ENCODE results near the gene TMEM255B. TPM values are rescaled to one million over a fixed set of nuclear protein-coding genes. Genes with fewer than 3 reads are reported as not detected.
A peak's percentile ranks its signal among the peaks of the same experiment; 100 is the strongest.
"Not testable (repeated sequence)": the region's sequence is repeated elsewhere in the genome, so short reads cannot be mapped to it uniquely, and the experiment has no call there.

The TMEM255B gene
- polyA plus RNA-seq (ENCODE audit: insufficient read length in 4 of 4): 1 to 10 TPM; 2.9 to 9.4 (median 6.1) TPM

DNA sequence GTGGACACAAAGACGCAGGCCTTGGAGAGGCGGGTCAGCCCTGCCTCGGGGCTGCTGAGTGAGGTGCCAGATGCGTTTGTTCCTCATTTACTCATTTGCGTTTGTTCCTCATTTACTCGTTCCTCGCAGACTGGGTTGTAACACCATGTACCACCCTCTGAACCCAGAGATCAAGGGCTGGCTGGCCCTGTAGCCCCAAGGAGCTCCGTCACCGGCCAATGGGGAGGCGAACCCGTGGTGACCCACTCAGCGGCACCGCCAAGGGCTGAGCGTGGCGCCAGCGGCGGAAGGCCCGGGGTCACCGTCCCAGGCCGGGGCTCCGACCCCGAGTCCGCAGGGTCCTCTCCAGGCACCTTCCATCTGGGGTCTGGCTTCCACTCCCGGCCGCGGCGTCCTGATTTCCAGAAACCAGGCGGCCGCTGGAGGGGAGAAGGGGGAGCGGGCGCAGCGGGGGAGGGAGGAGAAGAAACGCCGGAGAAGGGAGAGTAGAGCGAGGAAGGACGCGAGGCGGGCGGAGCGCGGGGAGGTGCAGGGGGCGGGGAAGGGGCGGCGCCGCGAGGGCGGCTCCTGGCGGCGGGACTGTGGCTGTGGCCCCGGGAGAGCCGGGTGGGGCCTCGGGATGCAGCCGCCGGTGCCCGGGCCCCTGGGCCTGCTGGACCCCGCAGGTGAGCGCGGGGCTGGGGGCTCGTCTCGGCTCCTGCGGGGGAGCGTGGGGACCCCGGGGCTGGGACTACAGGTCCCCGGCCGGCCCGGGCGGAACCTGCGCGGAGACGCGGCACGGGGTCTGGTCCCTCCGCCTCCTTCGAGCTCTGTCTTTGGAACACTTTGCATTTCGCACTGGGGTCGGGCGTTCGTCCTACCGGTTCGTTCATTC lies at the start of gene TMEM255B:
Gene TMEM255B (plus strand): TSS at position 576 of the 874 bp plus-strand sequence. CDS start 44 bp downstream, at position 620.
- DNase-seq (ENCODE audit: low read depth in 4 of 4, low spot score in 3 of 4): peak in 1 of 4 donors; percentile 54

DNA sequence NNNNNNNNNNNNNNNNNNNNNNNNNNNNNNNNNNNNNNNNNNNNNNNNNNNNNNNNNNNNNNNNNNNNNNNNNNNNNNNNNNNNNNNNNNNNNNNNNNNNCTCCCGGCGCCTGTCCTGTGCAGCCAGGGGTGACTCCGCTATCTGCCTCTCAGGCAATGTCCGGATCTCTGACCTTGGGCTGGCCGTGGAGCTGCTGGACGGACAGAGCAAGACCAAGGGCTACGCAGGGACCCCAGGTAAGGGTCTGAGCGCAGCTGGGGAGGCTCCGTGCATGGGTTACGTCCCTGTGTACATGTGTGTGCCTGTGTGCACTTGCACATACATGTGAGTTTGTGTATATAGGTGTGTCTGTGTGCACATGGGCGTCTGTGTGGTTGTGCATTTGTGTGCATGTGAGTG lies 36.1 kb upstream of the TMEM255B start:
- no peak for DNase-seq (ENCODE audit: low read depth in 4 of 4, low spot score in 3 of 4)

DNA sequence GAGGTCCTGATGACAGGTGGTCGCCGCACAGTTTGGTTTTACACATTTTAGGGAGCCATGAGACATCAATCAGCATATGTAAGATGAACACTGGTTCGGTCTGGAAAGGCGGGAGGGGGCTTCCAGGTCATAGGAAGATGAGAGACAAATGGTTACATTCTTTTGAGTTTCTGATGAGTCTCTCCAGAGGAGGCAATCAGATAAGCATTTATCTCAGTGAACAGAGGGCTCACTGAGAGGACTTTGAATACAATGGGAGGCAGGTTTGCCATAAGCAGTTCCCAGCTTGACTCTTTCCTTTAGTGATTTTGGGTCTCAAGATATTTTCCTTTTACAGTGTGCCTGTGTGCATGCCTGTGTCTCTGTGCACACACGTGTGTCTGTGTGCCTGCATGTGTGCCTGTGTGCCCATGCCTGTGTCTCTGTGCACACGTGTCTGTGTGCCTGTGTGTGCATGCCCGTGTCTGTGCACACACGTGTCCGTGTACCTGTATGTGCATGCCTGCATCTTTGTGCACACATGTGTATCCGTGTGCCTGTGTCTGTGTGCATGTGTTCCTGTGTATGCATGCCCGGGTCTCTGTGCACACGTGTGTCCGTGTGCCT lies 35.5 kb upstream of the TMEM255B start:
- no peak for DNase-seq (ENCODE audit: low read depth in 4 of 4, low spot score in 3 of 4)

DNA sequence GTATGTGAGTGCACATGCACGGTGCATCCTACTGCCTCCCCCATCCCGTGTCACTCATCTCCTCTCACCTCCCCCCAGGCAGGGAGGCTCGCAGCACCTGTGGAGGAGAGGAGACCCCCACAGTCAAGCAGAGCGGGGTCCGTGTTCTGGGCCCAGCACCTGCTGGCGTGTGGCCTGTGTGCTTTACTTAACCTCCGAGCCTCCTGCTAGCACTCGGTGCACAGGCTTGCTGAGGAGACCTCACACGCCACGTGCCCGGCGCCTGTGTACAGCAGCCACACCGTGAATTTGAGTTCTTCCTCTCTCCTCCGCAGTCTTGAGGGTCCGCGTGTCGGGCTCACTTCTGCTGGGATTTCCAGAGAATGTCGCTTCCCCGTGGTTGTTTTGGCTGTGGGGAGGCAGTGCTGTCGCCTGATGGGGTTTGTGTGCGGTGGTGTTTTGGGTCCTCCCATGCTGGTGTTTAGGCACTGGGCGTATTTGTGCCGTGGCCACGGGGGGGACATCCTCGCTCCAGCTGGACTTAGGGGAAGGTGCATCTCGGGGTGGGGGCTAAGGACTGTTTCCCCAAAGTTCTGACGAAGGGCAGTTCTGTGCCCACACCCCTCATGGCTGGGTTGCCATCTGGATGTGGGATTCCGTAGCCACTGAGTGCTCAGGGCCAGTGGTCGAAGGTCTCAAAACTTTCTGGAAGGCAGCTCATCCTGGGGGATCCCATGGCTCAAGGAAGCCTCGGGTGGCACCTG lies 34.8 kb upstream of the TMEM255B start:
- DNase-seq (ENCODE audit: low read depth in 4 of 4, low spot score in 3 of 4): no peak

DNA sequence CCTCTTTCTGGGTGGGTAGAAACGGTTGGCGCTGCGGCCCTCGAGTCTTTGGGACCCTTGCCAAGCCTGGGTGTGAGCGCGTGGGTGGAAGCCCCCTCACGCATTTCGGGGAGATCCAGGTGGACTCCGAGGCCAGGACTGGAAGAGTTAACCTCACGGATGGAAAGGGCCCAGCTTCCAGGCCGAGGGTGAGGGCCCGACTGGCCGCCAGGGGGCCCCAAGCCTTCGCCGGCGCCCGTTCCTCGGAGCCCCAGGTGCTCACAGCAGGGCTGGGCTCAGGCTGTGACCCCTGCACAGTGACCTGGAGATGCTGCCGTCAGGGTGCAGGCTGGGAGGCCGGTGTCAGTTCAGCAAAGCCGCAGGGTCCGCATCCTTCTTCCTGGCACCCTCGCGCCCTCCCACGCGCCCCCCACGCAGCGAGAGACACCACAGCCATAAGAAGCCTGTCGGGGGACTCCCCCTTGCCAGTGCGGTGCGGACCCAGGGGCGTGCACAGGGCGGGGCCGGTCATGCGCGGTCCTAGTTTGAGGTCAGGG lies 34.2 kb upstream of the TMEM255B start:
- peak; percentile 37 to 66 (median 51) for DNase-seq (ENCODE audit: low read depth in 4 of 4, low spot score in 3 of 4)

DNA sequence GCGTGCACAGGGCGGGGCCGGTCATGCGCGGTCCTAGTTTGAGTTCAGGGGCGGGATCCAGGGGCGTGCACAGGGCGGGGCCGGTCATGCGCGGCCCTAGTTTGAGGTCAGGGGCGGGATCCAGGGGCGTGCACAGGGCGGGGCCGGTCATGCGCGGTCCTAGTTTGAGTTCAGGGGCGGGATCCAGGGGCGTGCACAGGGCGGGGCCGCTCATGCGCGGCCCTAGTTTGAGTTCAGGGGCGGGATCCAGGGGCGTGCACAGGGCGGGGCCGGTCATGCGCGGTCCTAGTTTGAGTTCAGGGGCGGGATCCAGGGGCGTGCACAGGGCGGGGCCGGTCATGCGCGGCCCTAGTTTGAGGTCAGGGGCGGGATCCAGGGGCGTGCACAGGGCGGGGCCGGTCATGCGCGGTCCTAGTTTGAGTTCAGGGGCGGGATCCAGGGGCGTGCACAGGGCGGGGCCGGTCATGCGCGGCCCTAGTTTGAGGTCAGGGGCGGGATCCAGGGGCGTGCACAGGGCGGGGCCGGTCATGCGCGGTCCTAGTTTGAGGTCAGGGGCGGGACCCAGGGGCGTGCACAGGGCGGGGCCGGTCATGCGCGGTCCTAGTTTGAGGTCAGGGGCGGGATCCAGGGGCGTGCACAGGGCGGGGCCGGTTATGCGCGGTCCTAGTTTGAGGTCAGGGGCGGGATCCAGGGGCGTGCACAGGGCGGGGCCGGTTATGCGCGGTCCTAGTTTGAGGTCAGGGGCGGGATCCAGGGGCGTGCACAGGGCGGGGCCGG lies 33.5 kb upstream of the TMEM255B start:
- not testable (repeated sequence) for DNase-seq (ENCODE audit: low read depth in 4 of 4, low spot score in 3 of 4)

DNA sequence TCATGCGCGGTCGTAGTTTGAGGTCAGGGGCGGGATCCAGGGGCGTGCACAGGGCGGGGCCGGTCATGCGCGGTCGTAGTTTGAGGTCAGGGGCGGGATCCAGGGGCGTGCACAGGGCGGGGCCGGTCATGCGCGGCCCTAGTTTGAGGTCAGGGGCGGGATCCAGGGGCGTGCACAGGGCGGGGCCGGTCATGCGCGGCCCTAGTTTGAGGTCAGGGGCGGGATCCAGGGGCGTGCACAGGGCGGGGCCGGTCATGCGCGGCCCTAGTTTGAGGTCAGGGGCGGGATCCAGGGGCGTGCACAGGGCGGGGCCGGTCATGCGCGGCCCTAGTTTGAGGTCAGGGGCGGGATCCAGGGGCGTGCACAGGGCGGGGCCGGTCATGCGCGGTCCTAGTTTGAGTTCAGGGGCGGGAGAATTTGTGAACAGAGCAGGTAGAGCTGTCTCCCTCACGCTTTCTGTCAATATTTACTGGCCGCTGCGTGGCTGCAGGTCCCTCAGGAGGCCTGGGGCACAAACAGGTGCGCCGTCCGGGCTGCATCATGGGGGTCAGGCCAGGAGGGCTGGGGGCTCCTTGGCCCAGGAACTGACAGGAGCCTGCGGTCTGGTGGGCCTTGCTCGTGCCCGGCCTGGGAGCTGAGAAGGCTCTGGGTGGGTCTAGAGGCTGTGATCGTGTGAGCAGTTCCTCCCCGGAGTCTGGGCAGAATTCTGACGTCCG lies 32.8 kb upstream of the TMEM255B start:
- not testable (repeated sequence) for DNase-seq (ENCODE audit: low read depth in 4 of 4, low spot score in 3 of 4)

DNA sequence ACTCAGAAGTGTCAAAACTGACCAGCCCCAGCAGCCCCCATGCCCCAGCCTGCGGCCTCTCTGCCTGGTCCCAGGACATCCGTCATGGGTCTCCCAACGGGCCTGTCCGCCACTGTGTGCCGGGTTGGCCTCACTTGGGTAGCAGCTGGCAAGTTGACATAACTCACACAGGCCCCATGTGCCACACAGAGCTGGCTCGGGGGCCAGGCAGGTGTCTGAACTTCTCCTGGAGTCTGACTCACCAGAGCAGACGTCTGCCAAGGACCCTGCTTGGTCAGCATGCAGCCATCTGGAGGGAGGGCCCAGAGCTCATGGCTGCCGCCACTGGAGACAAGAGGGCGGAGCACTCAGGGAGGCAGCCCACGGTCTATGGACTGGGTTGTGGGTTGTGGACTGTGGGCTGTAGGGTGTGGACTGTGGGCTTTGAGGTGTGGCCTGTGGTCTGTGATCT lies 32.0 kb upstream of the TMEM255B start:
- no peak for DNase-seq (ENCODE audit: low read depth in 4 of 4, low spot score in 3 of 4)

DNA sequence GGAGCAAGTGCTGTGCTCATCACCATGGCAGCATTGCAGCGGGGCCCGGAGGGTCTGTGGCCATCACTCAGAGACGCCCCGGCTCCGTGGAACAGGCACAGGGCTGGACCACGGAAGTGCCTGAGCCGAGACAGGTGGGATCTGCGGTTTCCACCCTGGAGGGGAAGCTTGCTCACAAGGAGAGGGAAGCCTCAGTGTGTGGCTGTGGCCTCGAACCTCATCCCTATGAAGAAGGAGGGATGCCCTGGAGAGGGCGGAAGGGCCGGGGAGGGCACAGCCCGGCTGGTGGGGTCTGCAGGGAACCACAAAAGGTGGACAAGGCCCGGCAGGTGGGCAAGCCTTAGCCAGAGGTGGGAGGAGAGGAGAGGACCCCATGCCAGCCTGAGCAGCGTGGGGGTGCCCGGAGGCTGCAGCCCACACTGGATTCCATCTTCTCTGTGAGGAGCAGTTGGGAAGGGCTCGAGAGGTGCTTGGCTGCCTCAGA lies 30.4 kb upstream of the TMEM255B start:
- DNase-seq (ENCODE audit: low read depth in 4 of 4, low spot score in 3 of 4): no peak

DNA sequence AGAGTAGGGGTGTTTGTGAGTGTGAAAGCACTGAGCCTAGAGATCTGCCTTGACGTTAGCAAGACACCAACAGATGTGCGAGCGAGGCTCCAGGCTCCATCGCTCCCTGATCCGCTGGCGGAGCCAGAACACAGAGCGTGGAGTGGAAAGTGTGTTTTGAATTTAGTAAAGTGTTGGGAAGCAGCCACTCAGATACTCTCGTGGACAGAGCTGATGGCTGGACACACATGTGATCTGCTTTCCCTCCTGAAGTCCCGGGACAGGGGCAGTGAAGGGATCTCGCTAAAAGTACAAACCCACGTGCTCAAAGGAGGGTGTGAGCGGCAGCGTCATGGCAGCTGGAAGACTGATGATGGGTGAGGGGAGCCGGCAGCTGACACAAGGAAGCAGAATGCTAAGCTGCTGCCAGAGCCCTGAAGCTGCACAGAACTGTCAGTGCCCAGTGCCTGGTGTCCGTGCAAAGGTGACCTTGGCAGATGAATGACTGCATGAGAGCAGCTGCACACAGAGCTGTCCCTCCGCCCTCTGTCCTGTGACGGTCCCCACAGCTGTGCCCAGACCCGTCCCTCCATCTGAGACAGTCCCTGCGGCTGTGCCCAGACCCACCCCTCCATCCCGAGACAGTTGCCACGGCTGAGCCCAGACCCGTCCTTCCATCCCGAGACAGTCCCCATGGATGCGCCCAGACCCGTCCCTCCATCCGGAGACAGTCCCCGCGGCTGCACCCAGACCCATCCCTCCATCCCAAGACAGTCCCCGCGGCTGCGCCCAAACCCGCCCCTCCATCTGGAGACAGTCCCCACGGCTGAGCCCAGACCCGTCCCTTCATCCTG lies 29.6 kb upstream of the TMEM255B start:
- DNase-seq (ENCODE audit: low read depth in 4 of 4, low spot score in 3 of 4): no peak

DNA sequence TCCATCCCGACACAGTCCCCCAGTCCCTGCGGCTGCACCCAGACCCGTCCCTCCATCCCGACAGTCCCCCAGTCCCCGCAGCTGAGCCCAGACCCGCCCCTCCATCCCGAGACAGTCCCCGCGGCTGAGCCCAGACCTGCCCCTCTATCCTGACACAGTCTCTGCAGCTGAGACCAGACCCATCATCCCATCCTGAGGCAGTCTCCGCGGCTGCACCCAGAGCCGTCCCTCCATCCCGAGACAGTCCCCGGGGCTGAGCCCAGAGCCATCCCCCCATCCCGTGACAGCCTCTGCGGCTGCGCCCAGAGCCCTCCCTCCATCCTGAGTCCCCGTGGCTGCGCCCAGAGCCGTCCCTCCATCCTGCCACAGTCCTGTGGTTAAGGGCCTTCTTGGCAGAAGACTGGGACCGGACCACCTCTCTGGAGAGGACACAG lies 28.8 kb upstream of the TMEM255B start:
- DNase-seq (ENCODE audit: low read depth in 4 of 4, low spot score in 3 of 4): no peak

DNA sequence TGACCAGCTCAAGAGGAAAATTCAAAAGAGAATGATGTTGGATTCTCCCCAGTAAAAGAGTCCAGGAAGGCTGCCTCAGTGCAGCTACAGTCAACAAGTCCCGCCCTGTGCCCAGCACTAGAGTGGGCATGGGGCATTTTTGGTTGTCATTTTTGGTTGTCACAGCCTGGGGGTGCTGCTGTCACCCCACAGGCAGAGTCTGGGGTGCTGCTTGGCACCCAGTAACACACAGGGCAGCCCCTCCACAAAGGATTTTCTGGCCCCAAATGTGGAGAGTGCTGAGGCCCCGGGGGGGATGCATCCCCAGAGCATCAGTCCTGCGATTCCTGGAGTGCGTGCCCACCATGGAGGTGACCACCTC lies 28.2 kb upstream of the TMEM255B start:
- DNase-seq (ENCODE audit: low read depth in 4 of 4, low spot score in 3 of 4): no peak

DNA sequence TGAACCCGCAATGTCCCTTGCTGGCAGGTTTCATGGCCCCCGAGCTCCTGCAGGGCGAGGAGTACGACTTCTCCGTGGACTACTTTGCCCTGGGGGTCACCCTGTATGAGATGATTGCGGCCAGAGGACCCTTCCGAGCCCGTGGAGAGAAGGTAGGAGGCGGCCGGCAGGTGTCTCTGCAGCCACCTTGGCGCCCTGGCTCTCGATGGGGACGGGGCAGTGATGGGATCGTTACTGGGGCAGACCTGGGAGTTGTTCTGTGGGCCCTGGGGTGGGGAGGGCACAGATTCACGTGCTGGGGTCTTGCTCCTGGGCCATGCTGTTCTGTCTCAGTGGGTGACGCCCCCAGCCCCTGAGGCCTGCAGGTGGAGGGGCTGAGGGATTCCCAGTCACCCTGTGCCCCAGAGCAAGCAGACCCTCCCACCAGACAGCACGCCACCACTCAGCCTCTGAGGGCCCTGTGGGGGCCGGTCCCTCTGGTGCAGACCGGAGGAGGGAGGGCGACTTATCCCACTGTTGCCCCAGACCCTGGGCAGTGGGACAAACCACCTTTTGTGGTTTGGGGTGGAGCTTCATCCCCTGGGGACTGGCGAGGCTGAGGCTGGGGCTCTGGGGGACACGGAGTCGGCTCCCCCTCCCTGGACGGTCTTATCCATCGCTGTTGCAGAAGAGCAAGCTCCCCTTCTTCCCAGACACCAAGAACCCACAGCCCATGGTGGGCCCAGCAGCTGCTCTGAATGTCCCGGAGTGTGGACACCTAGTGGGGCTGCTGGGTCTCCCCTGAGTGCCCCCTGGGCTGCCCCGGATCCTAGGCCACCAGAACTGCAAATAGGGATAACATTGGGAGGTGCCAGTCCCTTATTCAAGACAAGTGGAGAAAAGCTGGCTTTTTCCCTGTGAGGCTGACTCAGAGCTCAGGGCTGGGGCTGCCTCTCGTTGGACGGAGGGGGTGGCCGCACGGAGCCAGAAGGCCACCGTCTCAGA lies 27.5 kb upstream of the TMEM255B start:
- DNase-seq (ENCODE audit: low read depth in 4 of 4, low spot score in 3 of 4): no peak

DNA sequence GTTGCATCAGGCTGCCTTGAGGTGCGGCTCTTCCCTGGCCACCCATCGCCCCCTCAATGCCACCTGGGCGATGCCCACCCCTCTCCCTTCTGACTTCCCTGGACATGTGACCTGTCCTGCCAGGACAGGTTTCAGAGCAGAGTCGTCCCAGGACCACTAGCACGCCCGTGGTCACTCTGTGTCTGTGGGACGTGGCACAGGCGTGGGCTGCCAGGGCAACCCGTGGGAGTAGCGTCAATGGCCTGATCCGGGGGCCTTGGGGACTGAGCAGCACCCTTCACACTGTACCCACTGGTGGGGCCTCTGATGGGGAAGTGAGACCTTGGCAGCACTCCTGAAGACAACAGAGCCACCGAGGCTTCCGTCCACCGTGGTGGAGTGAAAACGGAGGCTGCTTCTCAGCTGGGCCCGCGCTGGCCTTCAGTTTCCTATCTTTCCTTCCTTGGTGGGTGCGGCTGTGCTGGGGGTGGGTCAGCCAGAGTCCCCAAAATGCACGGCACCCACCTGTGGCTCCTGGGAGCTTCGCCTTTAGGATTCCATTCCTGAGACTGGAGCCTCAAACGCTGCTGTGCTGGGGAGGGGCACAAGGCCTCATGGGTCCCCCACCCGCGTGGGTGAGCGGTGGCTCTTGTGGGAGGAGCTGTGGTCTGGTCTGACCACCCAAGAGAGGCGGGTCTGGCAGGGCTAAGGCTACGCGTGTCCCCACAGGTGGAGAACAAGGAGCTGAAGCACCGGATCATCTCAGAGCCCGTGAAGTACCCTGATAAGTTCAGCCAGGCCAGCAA lies 26.7 kb upstream of the TMEM255B start:
- no peak for DNase-seq (ENCODE audit: low read depth in 4 of 4, low spot score in 3 of 4)

DNA sequence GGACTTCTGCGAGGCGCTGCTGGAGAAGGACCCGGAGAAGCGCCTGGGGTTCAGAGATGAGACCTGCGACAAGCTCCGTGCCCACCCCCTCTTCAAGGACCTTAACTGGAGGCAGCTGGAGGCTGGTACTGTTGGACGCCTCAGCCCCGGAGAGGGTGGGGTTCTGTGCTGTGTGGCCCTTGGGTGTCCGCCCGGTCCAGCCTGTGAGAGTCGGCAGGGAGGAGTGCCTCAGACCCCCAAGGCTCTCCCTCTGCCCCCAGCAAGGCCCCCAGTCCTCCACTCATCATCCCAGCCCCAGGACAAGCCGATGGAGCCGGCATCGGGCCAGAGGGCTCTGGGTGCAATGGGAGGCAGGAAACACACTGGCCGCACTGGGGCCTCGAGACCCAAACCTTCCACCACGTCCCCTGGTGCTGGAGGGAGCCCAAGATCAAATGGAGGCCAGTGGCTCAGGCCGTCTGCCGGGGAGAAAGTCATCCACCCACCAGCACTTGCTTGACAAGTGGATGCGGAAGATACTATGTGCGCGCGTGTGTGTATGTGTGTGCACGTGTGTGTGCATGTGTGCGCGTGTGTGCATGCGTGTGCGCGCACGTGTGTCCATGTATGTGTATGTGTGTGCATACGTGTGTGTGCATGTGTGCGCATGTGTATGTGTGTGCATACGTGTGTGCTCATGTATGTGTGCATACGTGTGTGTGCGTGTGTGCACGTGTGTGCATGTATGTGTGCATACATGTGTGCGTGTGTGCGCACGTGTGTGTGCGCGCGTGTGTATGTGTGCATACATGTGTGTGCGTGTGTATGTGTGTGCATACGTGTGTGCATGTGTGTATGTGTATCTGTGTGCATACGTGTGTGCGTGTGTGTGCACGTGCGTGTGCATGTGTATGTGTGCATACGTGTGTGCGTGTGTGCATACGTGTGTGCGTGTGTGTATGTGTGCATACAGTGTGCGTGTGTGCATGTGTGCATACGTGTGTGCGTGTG lies 25.8 kb upstream of the TMEM255B start:
- no peak for DNase-seq (ENCODE audit: low read depth in 4 of 4, low spot score in 3 of 4)
